Activated naive CD4-positive, alpha-beta T cell treated with anti-CD3 and anti-CD28 coated beads for 36 hours (primary cell): ENCODE results near the gene NBEA. TPM values are rescaled to one million over a fixed set of nuclear protein-coding genes. Genes with fewer than 3 reads are reported as not detected.
"Not testable (repeated sequence)": the region's sequence is repeated elsewhere in the genome, so short reads cannot be mapped to it uniquely, and the experiment has no call there.

Experiments used
- CTCF ChIA-PET: fragments of 350-600 bp; sonication (Branson Sonifier 250); formaldehyde crosslinking; loops from one replicate; lab custom pipeline; 2021; ENCODE audit warnings: antibody characterized with exemption; lab: Charles Lee
- DNase-seq: peaks from one replicate; pipeline ENCODE4 v3.0.0-alpha.2; 2020
- H3K27ac Mint-ChIP-seq: one replicate; pipeline ENCODE4 v1.8.0; 2021; ENCODE audit warnings: mild to moderate bottlenecking, mixed read lengths
- H3K27me3 Mint-ChIP-seq: one replicate; pipeline ENCODE4 v1.8.0; 2021; ENCODE audit warnings: low read depth, mixed read lengths
- H3K36me3 Mint-ChIP-seq: one replicate; pipeline ENCODE4 v1.8.0; 2021; ENCODE audit warnings: low read depth, mixed read lengths
- H3K4me1 Mint-ChIP-seq: one replicate; pipeline ENCODE4 v1.8.0; 2021; ENCODE audit warnings: low read depth, mixed read lengths
- H3K4me3 Mint-ChIP-seq: one replicate; pipeline ENCODE4 v1.8.0; 2021; ENCODE audit warnings: mild to moderate bottlenecking, moderate library complexity, mixed read lengths
- H3K9me3 Mint-ChIP-seq: one replicate; pipeline ENCODE4 v1.8.0; 2021; ENCODE audit warnings: mixed read lengths
- intact Hi-C: fragments of 100-400 bp; cut with micrococcal nuclease; formaldehyde crosslinking; loops from one replicate; pipeline ENCODE4 v1.15.1; 2023
- total RNA-seq, 2 experiments: library from RNA; stranded (reverse); gene quantifications; one replicate each; pipeline ENCODE4 v1.2.3, GENCODE V29; 2021

Gene NBEA
- total RNA-seq, 2 experiments from 2014 or later = 0.26 to 0.67 TPM

DNA sequence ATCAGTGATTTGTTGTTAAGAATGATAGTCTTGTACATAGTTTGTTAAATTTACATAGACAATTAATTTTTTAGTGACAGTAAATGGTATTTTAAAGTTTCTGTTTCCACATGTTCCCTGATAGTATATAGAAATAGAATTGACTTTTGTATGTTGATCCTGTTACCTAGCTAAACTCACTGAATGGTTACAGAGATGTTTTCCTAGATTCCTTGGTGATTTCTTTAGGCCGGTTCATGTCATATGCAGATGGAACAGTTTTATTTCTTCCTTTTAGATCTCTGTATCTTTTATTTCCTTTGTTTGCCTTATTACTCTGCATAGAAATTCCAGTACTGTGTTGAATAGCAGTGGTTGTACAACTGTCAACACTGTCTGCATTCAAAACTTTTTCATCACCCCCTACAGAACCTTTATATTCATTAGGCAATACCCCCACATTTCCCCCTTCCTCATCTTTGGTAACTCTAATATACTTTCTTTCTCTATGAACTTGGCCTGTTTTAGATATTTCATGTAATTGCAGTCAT is 86.3 kb downstream of the NBEA start:
- CTCF ChIA-PET = no interaction called here
- Mint-ChIP-seq H3K9me3 (peaks cover 41% of the 10 kb centered on the region), H3K4me1 (no peaks in the 10 kb centered on the region), H3K36me3 (peaks cover 15% of the 10 kb centered on the region), H3K4me3 (no peak overlapping the region), H3K27ac (no peak overlapping the region), H3K27me3 (no peaks in the 10 kb centered on the region)
- no peak for DNase-seq
- intact Hi-C loops = no loop called here

DNA sequence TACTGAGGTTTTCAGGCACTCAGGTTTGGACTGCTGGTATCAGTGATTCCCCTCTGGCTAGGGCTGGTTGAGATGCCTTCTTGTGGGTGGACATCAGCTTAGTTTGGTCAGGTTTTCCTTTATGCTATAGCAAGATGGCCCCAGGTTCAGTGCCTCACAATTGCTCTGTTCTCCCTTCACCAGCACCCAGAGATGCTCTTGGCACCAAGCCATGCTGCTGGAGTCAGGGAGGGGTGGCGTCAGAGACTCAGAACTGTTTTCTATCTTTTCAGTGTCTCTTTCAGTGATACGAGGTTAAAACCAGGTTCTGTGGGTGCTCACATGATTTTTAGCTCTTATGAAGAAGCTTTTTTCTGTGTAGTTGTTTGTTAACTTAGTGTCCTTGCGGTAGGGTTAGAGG is 96.9 kb downstream of the NBEA start:
- Mint-ChIP-seq H3K4me3 (no peak overlapping the region), H3K27me3 (no peaks in the 10 kb centered on the region), H3K9me3 (peaks cover 10% of the 10 kb centered on the region), H3K27ac (no peak overlapping the region), H3K4me1 (no peaks in the 10 kb centered on the region), H3K36me3 (peaks cover 5% of the 10 kb centered on the region)
- CTCF ChIA-PET = interaction anchor here (0.6 kb wide), 1 partner anchor 835 kb away, joined by 3 read pairs; no protein-coding TSS in a partner anchor
- DNase-seq = no peak
- intact Hi-C loops = no loop called here

DNA sequence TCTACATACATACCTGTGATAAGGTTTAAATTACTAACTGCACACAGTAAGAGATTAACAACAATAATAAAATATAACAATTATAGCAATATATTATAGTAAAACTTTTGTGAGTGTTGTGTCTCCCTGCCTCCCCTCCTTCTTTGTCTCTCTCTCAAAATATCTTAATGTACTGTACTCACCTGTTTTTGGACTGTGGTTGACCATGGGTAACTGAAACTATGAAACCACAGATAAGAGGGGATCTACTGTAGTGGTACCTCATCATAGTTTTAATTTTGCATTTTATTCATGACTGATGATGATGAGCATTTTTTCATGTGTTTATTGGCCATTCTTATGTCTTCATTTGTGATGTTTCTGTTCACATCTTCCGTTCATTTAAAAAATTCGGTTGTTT is 104.5 kb downstream of the NBEA start:
- H3K4me3 Mint-ChIP-seq = no peak overlapping the region
- H3K27ac Mint-ChIP-seq = no peak overlapping the region
- no peaks in the 10 kb centered on the region for H3K4me1 Mint-ChIP-seq
- intact Hi-C loops = no loop called here
- H3K9me3 Mint-ChIP-seq = no peaks in the 10 kb centered on the region
- CTCF ChIA-PET = no interaction called here
- peaks cover 2% of the 10 kb centered on the region for H3K36me3 Mint-ChIP-seq
- no peak for DNase-seq
- no peaks in the 10 kb centered on the region for H3K27me3 Mint-ChIP-seq

DNA sequence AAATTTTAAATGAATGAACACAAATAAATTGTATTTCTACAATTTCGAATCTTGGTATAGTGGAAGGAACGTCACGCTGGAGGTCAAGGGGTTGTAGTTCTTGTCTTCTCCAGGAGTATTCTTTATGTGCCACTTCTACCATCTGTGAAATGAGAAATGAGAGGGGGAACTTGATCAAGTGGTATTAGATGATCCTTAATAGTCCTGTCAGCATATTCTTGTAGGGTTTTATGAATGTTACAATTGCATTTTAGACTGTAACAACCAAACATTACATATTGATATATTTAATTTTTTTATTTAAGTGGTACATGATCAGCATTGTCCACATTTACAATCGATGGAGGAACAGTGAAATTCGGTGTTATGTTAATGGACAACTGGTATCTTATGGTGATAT is 113.6 kb downstream of the NBEA start:
- H3K4me3 Mint-ChIP-seq = no peak overlapping the region
- H3K27me3 Mint-ChIP-seq = no peaks in the 10 kb centered on the region
- DNase-seq = no peak
- intact Hi-C loops = no loop called here
- CTCF ChIA-PET = no interaction called here
- H3K4me1 Mint-ChIP-seq = no peaks in the 10 kb centered on the region
- H3K9me3 Mint-ChIP-seq = no peaks in the 10 kb centered on the region
- no peak overlapping the region for H3K27ac Mint-ChIP-seq
- H3K36me3 Mint-ChIP-seq = no peaks in the 10 kb centered on the region

DNA sequence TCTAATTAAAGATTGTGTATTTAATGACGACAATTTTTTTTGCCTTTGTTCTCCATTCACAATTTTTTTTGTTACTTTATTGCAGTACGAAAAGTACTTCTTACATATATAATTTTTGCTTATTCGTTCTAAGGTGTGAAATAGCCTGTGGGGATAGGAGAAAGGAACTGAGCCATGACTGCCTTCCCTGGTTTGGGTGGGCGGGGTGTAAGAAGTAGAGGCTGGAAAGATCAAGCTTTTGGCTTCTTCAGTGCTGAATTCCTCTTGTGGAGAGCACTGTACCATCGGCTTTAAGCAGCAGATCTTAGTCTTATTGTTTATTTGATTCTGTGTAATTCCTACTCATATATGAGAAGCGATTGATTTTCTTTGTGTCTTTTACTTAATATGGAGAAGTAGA is 115.8 kb downstream of the NBEA start:
- no peaks in the 10 kb centered on the region for H3K9me3 Mint-ChIP-seq
- no peak overlapping the region for H3K27ac Mint-ChIP-seq
- CTCF ChIA-PET = no interaction called here
- H3K36me3 Mint-ChIP-seq = no peaks in the 10 kb centered on the region
- DNase-seq = no peak
- H3K4me3 Mint-ChIP-seq = no peak overlapping the region
- H3K27me3 Mint-ChIP-seq = no peaks in the 10 kb centered on the region
- H3K4me1 Mint-ChIP-seq = no peaks in the 10 kb centered on the region
- intact Hi-C loops = no loop called here

DNA sequence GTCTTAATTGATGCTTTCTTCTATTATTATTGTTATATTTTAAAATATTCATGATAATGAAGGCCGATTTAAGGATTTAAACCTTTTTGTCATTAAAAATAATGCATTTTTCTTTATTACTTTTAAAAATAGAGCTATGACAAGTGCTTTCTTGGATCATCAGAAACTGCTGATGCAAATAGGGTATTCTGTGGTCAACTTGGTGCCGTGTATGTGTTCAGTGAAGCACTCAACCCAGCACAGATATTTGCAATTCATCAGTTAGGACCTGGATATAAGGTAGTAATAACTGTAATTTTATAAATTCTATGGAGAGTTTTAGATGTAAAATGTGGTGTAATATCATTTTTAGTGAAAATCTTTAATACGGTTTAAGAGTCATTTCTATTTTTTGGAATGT is 116.5 kb downstream of the NBEA start:
- H3K27ac Mint-ChIP-seq, DNase-seq, H3K4me3 Mint-ChIP-seq, H3K9me3 Mint-ChIP-seq, H3K36me3 Mint-ChIP-seq, H3K4me1 Mint-ChIP-seq, intact Hi-C loops, H3K27me3 Mint-ChIP-seq, CTCF ChIA-PET: not testable (repeated sequence)

GRCh38 chr13:35086667-35087066 is 144.6 kb downstream of the NBEA start:
- CTCF ChIA-PET = interaction anchor here (0.6 kb wide), 1 partner anchor 320 kb away, joined by 3 read pairs; no protein-coding TSS in a partner anchor
- Mint-ChIP-seq H3K27ac (no peak overlapping the region), H3K4me3 (no peak overlapping the region), H3K9me3 (peaks cover 9% of the 10 kb centered on the region), H3K36me3 (peaks cover 6% of the 10 kb centered on the region), H3K4me1 (no peaks in the 10 kb centered on the region), H3K27me3 (no peaks in the 10 kb centered on the region)
- DNase-seq = no peak
- intact Hi-C loops = no loop called here

GRCh38 chr13:35092251-35092650 is 150.2 kb downstream of the NBEA start:
- intact Hi-C loops = no loop called here
- CTCF ChIA-PET = no interaction called here
- Mint-ChIP-seq H3K9me3 (no peaks in the 10 kb centered on the region), H3K27ac (no peak overlapping the region), H3K36me3 (no peaks in the 10 kb centered on the region), H3K4me3 (no peak overlapping the region), H3K4me1 (no peaks in the 10 kb centered on the region), H3K27me3 (no peaks in the 10 kb centered on the region)
- no peak for DNase-seq

DNA sequence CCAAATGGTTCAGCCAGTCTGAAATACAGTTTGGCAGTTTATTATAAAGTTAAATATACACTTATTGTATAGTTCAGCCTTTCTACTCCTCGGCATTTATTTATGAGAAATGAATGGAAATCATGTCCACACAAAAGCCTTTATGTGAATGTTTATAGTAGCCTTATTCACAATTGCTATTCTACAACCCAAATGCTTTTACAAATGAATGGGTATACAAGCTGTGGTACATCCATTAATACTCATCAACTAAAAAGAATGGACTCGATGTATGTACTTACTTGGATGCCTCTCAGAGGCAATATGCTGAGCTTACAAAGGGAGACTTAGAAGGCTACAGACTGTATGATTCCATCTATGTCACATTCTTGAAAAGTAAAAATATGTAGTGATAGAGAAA is 150.7 kb downstream of the NBEA start:
- H3K4me3 Mint-ChIP-seq = no peak overlapping the region
- no peak for DNase-seq
- intact Hi-C loops = no loop called here
- H3K9me3 Mint-ChIP-seq = no peaks in the 10 kb centered on the region
- H3K27me3 Mint-ChIP-seq = no peaks in the 10 kb centered on the region
- H3K27ac Mint-ChIP-seq = no peak overlapping the region
- H3K36me3 Mint-ChIP-seq = no peaks in the 10 kb centered on the region
- no peaks in the 10 kb centered on the region for H3K4me1 Mint-ChIP-seq
- CTCF ChIA-PET = no interaction called here

- H3K27ac Mint-ChIP-seq = no peak overlapping the region
Measured at GRCh38 chr13:35093356-35093755, 151.3 kb downstream of the NBEA start.

GRCh38 chr13:35106771-35107170 is 164.7 kb downstream of the NBEA start:
- H3K4me3 Mint-ChIP-seq, H3K36me3 Mint-ChIP-seq, H3K9me3 Mint-ChIP-seq, H3K4me1 Mint-ChIP-seq, DNase-seq, intact Hi-C loops, H3K27ac Mint-ChIP-seq, CTCF ChIA-PET, H3K27me3 Mint-ChIP-seq: not testable (repeated sequence)

More at GRCh38 chr13:35093356-35093755, 151.3 kb downstream of the NBEA start:
- intact Hi-C loops = no loop called here
- Mint-ChIP-seq H3K9me3 (no peaks in the 10 kb centered on the region), H3K36me3 (peaks cover under 1% of the 10 kb centered on the region), H3K4me3 (no peak overlapping the region), H3K27me3 (no peaks in the 10 kb centered on the region), H3K4me1 (no peaks in the 10 kb centered on the region)
- DNase-seq = no peak
- CTCF ChIA-PET = interaction anchor here (0.6 kb wide), 1 partner anchor 558 kb away, joined by 3 read pairs; no protein-coding TSS in a partner anchor

DNA sequence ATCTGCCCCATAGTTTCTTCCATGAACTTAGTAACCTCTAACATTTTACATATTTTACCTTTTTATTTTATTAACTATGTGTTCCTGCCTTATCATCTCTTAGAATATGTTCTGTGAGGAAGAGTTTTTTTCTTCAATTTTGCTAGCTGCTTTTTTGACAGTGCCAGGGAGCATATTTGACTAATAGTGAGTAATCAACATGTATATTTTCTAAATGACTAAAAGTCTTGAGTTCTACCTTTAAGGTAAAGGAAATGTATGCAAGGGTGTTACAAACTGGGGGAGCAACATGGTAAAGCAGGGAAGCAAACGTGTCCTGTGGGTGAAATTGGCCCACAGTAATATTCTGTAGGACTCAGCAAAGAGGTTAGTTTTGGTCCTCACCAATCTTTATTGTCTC is 165.5 kb downstream of the NBEA start:
- no peaks in the 10 kb centered on the region for H3K4me1 Mint-ChIP-seq
- no peaks in the 10 kb centered on the region for H3K27me3 Mint-ChIP-seq
- intact Hi-C loops = no loop called here
- H3K9me3 Mint-ChIP-seq = no peaks in the 10 kb centered on the region
- no peak overlapping the region for H3K27ac Mint-ChIP-seq
- CTCF ChIA-PET = no interaction called here
- H3K4me3 Mint-ChIP-seq = no peak overlapping the region
- no peak for DNase-seq
- H3K36me3 Mint-ChIP-seq = no peaks in the 10 kb centered on the region

DNA sequence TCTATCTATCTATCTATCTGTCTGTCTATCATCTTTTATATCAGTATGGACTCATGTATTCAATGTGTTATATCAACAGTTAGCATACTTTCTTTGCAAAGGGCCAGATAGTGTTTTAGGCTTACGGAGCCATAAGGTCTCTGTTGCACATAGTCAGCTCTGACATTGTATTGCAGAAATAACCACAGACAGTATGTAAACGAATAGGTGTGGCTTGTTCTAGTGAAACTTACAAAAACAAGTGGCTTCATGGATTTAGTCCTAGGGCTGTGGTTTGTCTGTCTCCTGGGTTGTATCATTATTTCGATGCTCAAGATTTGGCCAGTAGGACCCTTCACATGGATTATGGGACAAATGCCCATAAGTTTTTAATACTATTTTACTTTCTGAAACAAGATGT is 171.5 kb downstream of the NBEA start:
- H3K4me3 Mint-ChIP-seq, H3K36me3 Mint-ChIP-seq, H3K9me3 Mint-ChIP-seq, H3K4me1 Mint-ChIP-seq, CTCF ChIA-PET, intact Hi-C loops, H3K27ac Mint-ChIP-seq, H3K27me3 Mint-ChIP-seq, DNase-seq: not testable (repeated sequence)
